ENCODE data around the gene MCAM.

The MCAM gene

GRCh38 chr11:119316729-119317591 lies at the start of gene MCAM:
Gene MCAM (minus strand): TSS chr11:119317130. CDS start chr11:119317101, 29 bp downstream.
- peak; percentile 81 for DNase-seq

- DNase-seq, result peak; percentile 21
These were observed 48.2 kb upstream of the MCAM start for GRCh38 chr11:119365071-119365591.

- DNase-seq, result no peak
These were observed 47.1 kb upstream of the MCAM start for GRCh38 chr11:119363851-119364590.

- DNase-seq, result peak; percentile 31
These were observed 46.3 kb upstream of the MCAM start for GRCh38 chr11:119363081-119363850.

- DNase-seq, result no peak
These were observed 45.8 kb upstream of the MCAM start for GRCh38 chr11:119362741-119363080.

GRCh38 chr11:119361941-119362725 lies 45.2 kb upstream of the MCAM start:
- peak; percentile 27 for DNase-seq

GRCh38 chr11:119361056-119361787 lies 44.3 kb upstream of the MCAM start:
- DNase-seq, result peak; percentile 70

- no peak for DNase-seq
These were observed 42.7 kb upstream of the MCAM start for GRCh38 chr11:119359365-119360214.

- no peak for DNase-seq
These were observed 40.1 kb upstream of the MCAM start for GRCh38 chr11:119357074-119357473.

GRCh38 chr11:119356349-119357031 lies 39.6 kb upstream of the MCAM start:
- peak; percentile 83 for DNase-seq

- DNase-seq, result peak; percentile 25
These were observed 38.3 kb upstream of the MCAM start for GRCh38 chr11:119355091-119355843.

- no peak for DNase-seq
These were observed 35.9 kb upstream of the MCAM start for GRCh38 chr11:119352857-119353260.

GRCh38 chr11:119351232-119351631 lies 34.3 kb upstream of the MCAM start:
- DNase-seq, result no peak

- DNase-seq, result no peak
These were observed 33.4 kb upstream of the MCAM start for GRCh38 chr11:119350302-119350701.

- DNase-seq, result no peak
These were observed 31.1 kb upstream of the MCAM start for GRCh38 chr11:119347940-119348605.

GRCh38 chr11:119347242-119347641 lies 30.3 kb upstream of the MCAM start:
- no peak for DNase-seq

- no peak for DNase-seq
These were observed 29.7 kb upstream of the MCAM start, which contains the start of gene MFRP for GRCh38 chr11:119346605-119347004. Gene MFRP (minus strand): TSS chr11:119346705. CDS start chr11:119346513, 192 bp downstream.

GRCh38 chr11:119345685-119346084 lies 28.8 kb upstream of the MCAM start:
- no peak for DNase-seq
